IMR-90 (cell line): ENCODE data around the gene DYNC1LI2. TPM values are rescaled to one million over a fixed set of nuclear protein-coding genes. Genes with fewer than 3 reads are reported as not detected.

Experiments used
- ATAC-seq: fragments of 200-7000 bp; cut with Tn5 transposase; 2 replicates; pipeline ENCODE4 v1.9.1; 2020; ENCODE audit warnings: low read depth, mild to moderate bottlenecking, moderate library complexity
- Bru-seq: library from RNA; stranded (reverse); fragments of 400-500 nt; gene quantifications from one replicate; lab custom pipeline; 2021; lab: Mats Ljungman, UMichigan
- BruChase-seq, 2 experiments: library from RNA; stranded (reverse); fragments of 400-500 nt; gene quantifications; one replicate each; lab custom pipeline; 2021; lab: Mats Ljungman, UMichigan
- BruUV-seq: library from RNA; stranded (reverse); fragments of 400-500 nt; replicated peaks from 2 replicates; lab custom pipeline; 2021; lab: Mats Ljungman, UMichigan
- CTCF ChIA-PET: fragments of 300-600 bp; formaldehyde crosslinking; extraction: SDS; loops from one replicate; lab custom pipeline; 2021; ENCODE audit warnings: antibody characterized with exemption; lab: Yijun Ruan, JAX
- POLR2A ChIA-PET: fragments of 300-600 bp; sonication (Branson Sonifier 250); formaldehyde crosslinking; loops from one replicate; lab custom pipeline; 2022; ENCODE audit warnings: antibody characterized with exemption; ENCODE audit not compliant: unreplicated experiment; lab: Charles Lee
- DNase-seq: peaks from one replicate; pipeline ENCODE4 v3.0.0; 2013
- H2AFZ ChIP-seq: replicated peaks from 2 replicates; pipeline ENCODE3; 2013; ENCODE audit warnings: low read length, mild to moderate bottlenecking; ENCODE audit not compliant: poor library complexity
- H2AK5ac ChIP-seq: 2 replicates; pipeline ENCODE4 v1.6.1; 2013; ENCODE audit warnings: low read depth, low read length, inconsistent platforms
- H2AK9ac ChIP-seq: replicated peaks from 2 replicates; pipeline ENCODE3; 2013; ENCODE audit warnings: mild to moderate bottlenecking, low read depth, low read length, moderate library complexity; ENCODE audit not compliant: poor library complexity
- H2BK120ac ChIP-seq: 2 replicates; pipeline ENCODE4 v1.6.1; 2013; ENCODE audit warnings: low read depth, low read length, inconsistent platforms
- H2BK15ac ChIP-seq: 3 replicates; pipeline ENCODE4 v1.6.1; 2013; ENCODE audit warnings: low read depth, low read length, inconsistent platforms
- H2BK20ac ChIP-seq: 2 replicates; pipeline ENCODE4 v1.6.1; 2013; ENCODE audit warnings: low read depth, mild to moderate bottlenecking, inconsistent platforms, low read length, moderate library complexity
- H2BK5ac ChIP-seq: 2 replicates; pipeline ENCODE4 v1.6.1; 2013; ENCODE audit warnings: mild to moderate bottlenecking, low read depth, low read length, inconsistent platforms; ENCODE audit not compliant: poor library complexity, severe bottlenecking
- H3K14ac ChIP-seq: replicated peaks from 2 replicates; pipeline ENCODE4 v1.6.1; 2013; ENCODE audit warnings: low read depth, low read length, inconsistent platforms
- H3K18ac ChIP-seq: 2 replicates; pipeline ENCODE4 v1.6.1; 2013; ENCODE audit warnings: low read depth, low read length, control low read depth
- H3K23ac ChIP-seq: 2 replicates; pipeline ENCODE4 v1.6.1; 2013; ENCODE audit warnings: low read depth, low read length, inconsistent platforms
- H3K27ac ChIP-seq: 2 replicates; pipeline ENCODE4 v1.5.1; 2013; ENCODE audit warnings: mild to moderate bottlenecking, control low read depth, low read length; ENCODE audit not compliant: insufficient read depth
- H3K27me3 ChIP-seq: 2 replicates; pipeline ENCODE4 v1.6.1; 2013; ENCODE audit warnings: low read length; ENCODE audit not compliant: control insufficient read depth, insufficient read depth
- H3K36me3 ChIP-seq: 2 replicates; pipeline ENCODE4 v1.6.1; 2013; ENCODE audit warnings: low read length, mixed read lengths; ENCODE audit not compliant: control insufficient read depth, insufficient read depth
- H3K4ac ChIP-seq: 2 replicates; pipeline ENCODE4 v1.6.1; 2013; ENCODE audit warnings: low read depth, low read length, inconsistent platforms
- H3K4me1 ChIP-seq: 2 replicates; pipeline ENCODE4 v1.6.1; 2013; ENCODE audit warnings: low read length, mixed read lengths; ENCODE audit not compliant: control insufficient read depth, insufficient read depth
- H3K4me2 ChIP-seq: 2 replicates; pipeline ENCODE4 v1.6.1; 2013; ENCODE audit warnings: low read depth, mild to moderate bottlenecking, control low read depth, low read length, moderate library complexity
- H3K4me3 ChIP-seq: 2 replicates; pipeline ENCODE4 v1.5.1; 2013; ENCODE audit warnings: low read depth, mild to moderate bottlenecking, control low read depth, low read length, moderate library complexity; ENCODE audit not compliant: insufficient read depth
- H3K56ac ChIP-seq: 2 replicates; pipeline ENCODE4 v1.6.1; 2013; ENCODE audit warnings: low read length, inconsistent platforms; ENCODE audit not compliant: insufficient read depth; ENCODE audit errors: extremely low read depth
- H3K79me1 ChIP-seq, 2 experiments: 2 replicates each; pipeline ENCODE4 v1.6.1; 2013; ENCODE audit warnings: low read length in 2 of 2, inconsistent platforms in 1 of 2, low read depth in 1 of 2
- H3K9ac ChIP-seq: 2 replicates; pipeline ENCODE4 v1.6.1; 2013; ENCODE audit warnings: low read depth, low read length, control low read depth
- H3K9me1 ChIP-seq: 2 replicates; pipeline ENCODE4 v1.6.1; 2013; ENCODE audit warnings: low read length, inconsistent platforms; ENCODE audit not compliant: insufficient read depth
- H3K9me3 ChIP-seq: 2 replicates; pipeline ENCODE4 v1.6.1; 2013; ENCODE audit warnings: low read length; ENCODE audit not compliant: control insufficient read depth, insufficient read depth
- H4K20me1 ChIP-seq: 2 replicates; pipeline ENCODE4 v1.6.1; 2013; ENCODE audit warnings: low read length, inconsistent platforms; ENCODE audit not compliant: insufficient read depth
- H4K5ac ChIP-seq: 2 replicates; pipeline ENCODE4 v1.6.1; 2013; ENCODE audit warnings: mild to moderate bottlenecking, low read depth, low read length, control low read depth
- H4K8ac ChIP-seq, 2 experiments: 2 replicates each; pipeline ENCODE4 v1.6.1; 2013; ENCODE audit warnings: low read depth in 2 of 2, low read length in 2 of 2, control low read depth in 1 of 2, inconsistent platforms in 1 of 2
- H4K91ac ChIP-seq: 2 replicates; pipeline ENCODE4 v1.6.1; 2013; ENCODE audit warnings: low read depth, low read length, inconsistent platforms; ENCODE audit not compliant: insufficient read depth
- BHLHE40 ChIP-seq: fragments of 150-350 bp; IDR thresholded peaks from 2 replicates; pipeline ENCODE4 v1.6.1; 2016; ENCODE audit warnings: mild to moderate bottlenecking, low read depth, low read length
- FOS ChIP-seq: fragments of 150-350 bp; IDR thresholded peaks from 2 replicates; pipeline ENCODE4 v1.6.1; 2016; ENCODE audit warnings: low read depth, low read length
- MAZ ChIP-seq: IDR thresholded peaks from 2 replicates; pipeline ENCODE4 v1.6.1; 2012; ENCODE audit warnings: low read depth, mild to moderate bottlenecking, low read length, improper control_type of control experiment, moderate library complexity, borderline replicate concordance
- NFE2L2 ChIP-seq: fragments of 150-350 bp; IDR thresholded peaks from 2 replicates; pipeline ENCODE4 v1.6.1; 2016; ENCODE audit warnings: low read depth, mild to moderate bottlenecking, low read length
- POLR2A ChIP-seq: IDR thresholded peaks from 2 replicates; pipeline ENCODE4 v1.6.1; 2012; ENCODE audit warnings: mild to moderate bottlenecking, low read depth, low read length
- RAD21 ChIP-seq: IDR thresholded peaks from 2 replicates; pipeline ENCODE4 v1.6.1; 2012; ENCODE audit warnings: low read length, improper control_type of control experiment
- RCOR1 ChIP-seq: IDR thresholded peaks from 2 replicates; pipeline ENCODE4 v1.6.1; 2012; ENCODE audit warnings: mild to moderate bottlenecking, low read length, improper control_type of control experiment; ENCODE audit not compliant: insufficient replicate concordance
- SMC3 ChIP-seq: fragments of 150-350 bp; IDR thresholded peaks from 2 replicates; pipeline ENCODE4 v1.6.1; 2016; ENCODE audit warnings: low read depth, mild to moderate bottlenecking, antibody characterized with exemption, low read length, moderate library complexity
- WGBS, 2 experiments: methylation state at CpG; one replicate each; pipeline versions ENCODE4 v1.1.5 to v1.1.7; 2013; ENCODE audit warnings: missing lambda C conversion rate in 2 of 2; ENCODE audit not compliant: insufficient read length in 1 of 2; ENCODE audit errors: extremely low coverage in 2 of 2; 5-methylcytosine and 5-hydroxymethylcytosine counted together
- dilution Hi-C: fragments of 300-500 bp; cut with HindIII; formaldehyde crosslinking; loops from one replicate; pipeline ENCODE4 v1.14.3; 2018; ENCODE audit warnings: low sequenced_read_pairs; ENCODE audit not compliant: unreplicated experiment
- in situ Hi-C: fragments of 300-500 bp; cut with MboI; formaldehyde crosslinking; loops from 3 replicates; pipeline ENCODE4 v1.14.3; 2019; ENCODE audit warnings: low sequenced_read_pairs, inconsistent platforms, mixed read lengths
- intact Hi-C: fragments of 100-400 bp; cut with micrococcal nuclease; formaldehyde crosslinking; loops from 2 replicates; pipeline ENCODE4 v1.10.0; 2022
- long read RNA-seq: library from polyadenylated mRNA; unstranded; transcript quantifications from one replicate; pipeline ENCODE4 v2.0.0, GENCODE V29; 2021; ENCODE audit not compliant: unreplicated experiment
- polyA plus RNA-seq, 3 experiments: library from polyadenylated mRNA; depleted of rRNA; stranded (reverse); fragments of >200 nt; gene quantifications; 2 replicates each; pipeline ENCODE4 v1.2.3, GENCODE V29; 2012; ENCODE audit warnings: low replicate concordance in 1 of 3
- total RNA-seq: library from RNA; depleted of rRNA; stranded (reverse); fragments of >200 nt; gene quantifications from 2 replicates; pipeline ENCODE4 v1.2.3, GENCODE V29; 2012; rRNA removed
- TF ChIP-seq, protein P1 (sequence below): fragments of 150-350 bp; IDR thresholded peaks from 2 replicates; pipeline ENCODE4 v1.6.1; 2017; ENCODE audit warnings: mild to moderate bottlenecking, antibody characterized with exemption, low read length, low read depth
- TF ChIP-seq, protein P2 (sequence below): conservative IDR thresholded peaks from 2 replicates; pipeline ENCODE4 v1.5.1; 2012; ENCODE audit warnings: mild to moderate bottlenecking, low read depth, low read length, improper control_type of control experiment
- TF ChIP-seq, protein P3 (sequence below): fragments of 150-350 bp; IDR thresholded peaks from 2 replicates; pipeline ENCODE4 v1.6.1; 2016; ENCODE audit warnings: low read depth, mild to moderate bottlenecking, low read length, moderate library complexity, borderline replicate concordance

The DYNC1LI2 gene
- total RNA-seq (88.4 and 98.9 TPM in 2 replicates), polyA plus RNA-seq (2012; rRNA removed) (54.2 and 65.3 TPM in 2 replicates), Bru-seq, nascent RNA (percentile 94 among the genes with signal in this experiment), BruChase-seq, experiment 1, labeled RNA remaining after a 6-hour chase (percentile 99 among the genes with signal in this experiment), BruChase-seq, experiment 2, labeled RNA remaining after a 2-hour chase (percentile 98 among the genes with signal in this experiment)
- polyA plus RNA-seq (2012; cell fraction: cytosol; rRNA removed), result 132 and 238 TPM in 2 replicates
- 144 and 334 TPM in 2 replicates for polyA plus RNA-seq (2012; cell fraction: nucleus; rRNA removed; ENCODE audit: low replicate concordance)
- long read RNA-seq, full-length matches to known transcripts, result 73 of 145 reads
- long read RNA-seq, partial matches to known transcripts, result 27 of 145 reads
- long read RNA-seq, other reads (novel, unspliced or antisense), result 45 of 145 reads

DNA sequence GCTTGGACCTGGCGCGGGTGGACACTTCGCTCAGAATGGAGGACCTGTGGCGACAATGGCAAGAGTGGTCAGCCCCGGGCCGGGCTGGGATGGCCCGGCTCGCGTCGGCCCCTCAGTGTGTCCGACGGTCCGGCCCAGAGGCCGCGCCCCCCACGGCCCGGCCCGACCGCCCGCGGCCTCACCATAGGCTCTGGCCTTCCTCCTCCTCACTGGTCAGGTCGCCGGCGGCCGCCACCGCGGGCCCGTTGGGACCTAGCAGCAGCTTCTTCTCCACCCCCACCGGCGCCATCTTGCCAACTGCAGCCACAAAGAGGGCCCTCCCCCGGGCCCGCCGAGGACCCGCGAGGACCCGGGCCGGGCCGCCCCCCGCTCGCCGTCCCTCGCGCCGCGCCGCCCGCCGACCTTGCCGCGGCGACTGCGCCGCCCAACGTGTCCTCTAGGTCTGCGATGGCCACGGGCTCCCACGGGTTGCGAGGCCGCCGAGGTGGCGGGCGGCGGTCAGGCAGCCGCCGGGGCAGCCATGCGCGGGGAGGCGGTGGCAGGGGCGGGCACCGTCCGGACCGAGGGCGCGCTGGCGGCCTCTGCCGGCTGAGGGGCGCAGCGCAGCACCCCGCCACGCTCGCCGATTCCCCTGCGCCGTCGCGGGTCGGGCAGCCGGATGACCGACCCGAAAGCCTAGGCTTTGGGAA, at the start of gene DYNC1LI2:
DYNC1LI2 (minus strand) TSS at position 307 of the 689 bp plus-strand sequence; CDS start at position 289, 18 bp downstream.
- no peaks in the 10 kb centered on the region for H3K9me3 ChIP-seq
- peaks cover 2% of the 10 kb centered on the region; the same call in 1 of the 2 replicates for H3K9me1 ChIP-seq
- peak within 1 kb of the TSS; percentile 94 for H3K9ac ChIP-seq
- intact Hi-C loops, result loop anchor here (5.0 kb wide), 1 partner anchor 116 kb away; no protein-coding TSS in a partner anchor
- H4K20me1 ChIP-seq, result peaks cover 43% of the 10 kb centered on the region
- POLR2A ChIA-PET, result interaction anchor here (0.6 kb wide), 1 partner anchor 177 kb away, joined by 3 read pairs; no protein-coding TSS in a partner anchor
- H2AK5ac ChIP-seq, result peak within 1 kb of the TSS; percentile 90
- H2AFZ ChIP-seq, result peak within 1 kb of the TSS; percentile 97
- H3K4me2 ChIP-seq, result peak within 1 kb of the TSS; percentile 97
- peaks cover 5% of the 10 kb centered on the region for H3K27me3 ChIP-seq
- H4K8ac ChIP-seq, result peak within 1 kb of the TSS; percentile 75 to 98
- H2BK15ac ChIP-seq, result peak within 1 kb of the TSS; percentile 100; the same call in 2 of the 3 replicates
- dilution Hi-C loops, result no loop called here
- H3K56ac ChIP-seq, result peak within 1 kb of the TSS; percentile 68
- peaks cover 20 to 38% of the 10 kb centered on the region in 2 experiments for H3K79me1 ChIP-seq
- peak within 1 kb of the TSS; percentile 96 for H2AK9ac ChIP-seq
- peak within 1 kb of the TSS; percentile 99 for H3K4ac ChIP-seq
- H3K23ac ChIP-seq, result peak within 1 kb of the TSS; percentile 96
- 1% methylated on average over 47 of the region's 90 CpGs; no CpG with 5 or more reads in 1 of the 2 experiments for WGBS, 2 experiments
- peak within 1 kb of the TSS; percentile 99 for H3K27ac ChIP-seq
- peaks cover 22% of the 10 kb centered on the region for H3K36me3 ChIP-seq
- peak within 1 kb of the TSS; percentile 61; the same call in 1 of the 2 replicates for H2BK20ac ChIP-seq
- peak within 1 kb of the TSS; percentile 98 for H3K14ac ChIP-seq
- DNase-seq (peak; percentile 58), ATAC-seq (peak; percentile 98)
- CTCF ChIA-PET, result interaction anchor here (0.6 to 2.2 kb wide), 9 partner anchors 11 to 158 kb away, joined by 3 to 10 read pairs (median 3); partner anchors contain the start of gene NAE1
- BruUV-seq, result no TSS peak
- H4K91ac ChIP-seq, result peak within 1 kb of the TSS; percentile 100
- in situ Hi-C loops, result no loop called here
- peak within 1 kb of the TSS; percentile 85 for H4K5ac ChIP-seq
- peak within 1 kb of the TSS; percentile 98 for H2BK120ac ChIP-seq
- peak within 1 kb of the TSS; percentile 100 for H2BK5ac ChIP-seq
- H3K4me1 ChIP-seq, result peaks cover 4% of the 10 kb centered on the region
- H3K4me3 ChIP-seq, result peak within 1 kb of the TSS; percentile 90
- peak within 1 kb of the TSS; percentile 95 for H3K18ac ChIP-seq
- TF ChIP-seq, protein P1, sequence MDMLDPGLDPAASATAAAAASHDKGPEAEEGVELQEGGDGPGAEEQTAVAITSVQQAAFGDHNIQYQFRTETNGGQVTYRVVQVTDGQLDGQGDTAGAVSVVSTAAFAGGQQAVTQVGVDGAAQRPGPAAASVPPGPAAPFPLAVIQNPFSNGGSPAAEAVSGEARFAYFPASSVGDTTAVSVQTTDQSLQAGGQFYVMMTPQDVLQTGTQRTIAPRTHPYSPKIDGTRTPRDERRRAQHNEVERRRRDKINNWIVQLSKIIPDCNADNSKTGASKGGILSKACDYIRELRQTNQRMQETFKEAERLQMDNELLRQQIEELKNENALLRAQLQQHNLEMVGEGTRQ, result no peak
- TF ChIP-seq MAZ (peak; percentile 59; the same call in 1 of the 2 replicates), POLR2A (no peak), RAD21 (peak; percentile 38), FOS (no peak), RCOR1 (no peak), BHLHE40 (no peak), NFE2L2 (no peak), SMC3 (peak; percentile 41)
- TF ChIP-seq, protein P2, sequence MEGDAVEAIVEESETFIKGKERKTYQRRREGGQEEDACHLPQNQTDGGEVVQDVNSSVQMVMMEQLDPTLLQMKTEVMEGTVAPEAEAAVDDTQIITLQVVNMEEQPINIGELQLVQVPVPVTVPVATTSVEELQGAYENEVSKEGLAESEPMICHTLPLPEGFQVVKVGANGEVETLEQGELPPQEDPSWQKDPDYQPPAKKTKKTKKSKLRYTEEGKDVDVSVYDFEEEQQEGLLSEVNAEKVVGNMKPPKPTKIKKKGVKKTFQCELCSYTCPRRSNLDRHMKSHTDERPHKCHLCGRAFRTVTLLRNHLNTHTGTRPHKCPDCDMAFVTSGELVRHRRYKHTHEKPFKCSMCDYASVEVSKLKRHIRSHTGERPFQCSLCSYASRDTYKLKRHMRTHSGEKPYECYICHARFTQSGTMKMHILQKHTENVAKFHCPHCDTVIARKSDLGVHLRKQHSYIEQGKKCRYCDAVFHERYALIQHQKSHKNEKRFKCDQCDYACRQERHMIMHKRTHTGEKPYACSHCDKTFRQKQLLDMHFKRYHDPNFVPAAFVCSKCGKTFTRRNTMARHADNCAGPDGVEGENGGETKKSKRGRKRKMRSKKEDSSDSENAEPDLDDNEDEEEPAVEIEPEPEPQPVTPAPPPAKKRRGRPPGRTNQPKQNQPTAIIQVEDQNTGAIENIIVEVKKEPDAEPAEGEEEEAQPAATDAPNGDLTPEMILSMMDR, result peak; percentile 90
- TF ChIP-seq, protein P3, sequence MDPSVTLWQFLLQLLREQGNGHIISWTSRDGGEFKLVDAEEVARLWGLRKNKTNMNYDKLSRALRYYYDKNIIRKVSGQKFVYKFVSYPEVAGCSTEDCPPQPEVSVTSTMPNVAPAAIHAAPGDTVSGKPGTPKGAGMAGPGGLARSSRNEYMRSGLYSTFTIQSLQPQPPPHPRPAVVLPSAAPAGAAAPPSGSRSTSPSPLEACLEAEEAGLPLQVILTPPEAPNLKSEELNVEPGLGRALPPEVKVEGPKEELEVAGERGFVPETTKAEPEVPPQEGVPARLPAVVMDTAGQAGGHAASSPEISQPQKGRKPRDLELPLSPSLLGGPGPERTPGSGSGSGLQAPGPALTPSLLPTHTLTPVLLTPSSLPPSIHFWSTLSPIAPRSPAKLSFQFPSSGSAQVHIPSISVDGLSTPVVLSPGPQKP, result no peak
